Activated CD8-positive, alpha-beta T cell treated with anti-CD3 and anti-CD28 coated beads, Interleukin-2, amount 10 ng/mL, durations not matched to agents 7 days and 5 days (primary cell): ENCODE results near the gene RABGEF1. TPM values are rescaled to one million over a fixed set of nuclear protein-coding genes. Genes with fewer than 3 reads are reported as not detected.
"Not testable (repeated sequence)": the region's sequence is repeated elsewhere in the genome, so short reads cannot be mapped to it uniquely, and the experiment has no call there.

Source experiments
- ATAC-seq: fragments of 150-1000 bp; cut with Tn5 transposase; one replicate; pipeline ENCODE4 v1.10.0; 2021; ENCODE audit warnings: moderate library complexity
- CTCF ChIA-PET: fragments of 350-600 bp; sonication (Branson Sonifier 250); formaldehyde crosslinking; loops from one replicate; lab custom pipeline; 2021; ENCODE audit warnings: antibody characterized with exemption; lab: Charles Lee
- POLR2A ChIA-PET: fragments of 350-600 bp; sonication (Branson Sonifier 250); formaldehyde crosslinking; loops from one replicate; lab custom pipeline; 2021; ENCODE audit warnings: antibody characterized with exemption; lab: Charles Lee
- DNase-seq: peaks from one replicate; pipeline ENCODE4 v3.0.0-alpha.2; 2020
- H3K27ac Mint-ChIP-seq: one replicate; pipeline ENCODE4 v1.8.0; 2021; ENCODE audit warnings: mild to moderate bottlenecking, mixed read lengths
- H3K27me3 Mint-ChIP-seq: one replicate; pipeline ENCODE4 v1.8.0; 2021; ENCODE audit warnings: low read depth, mixed read lengths
- H3K36me3 Mint-ChIP-seq: one replicate; pipeline ENCODE4 v1.8.0; 2021; ENCODE audit warnings: low read depth, mixed read lengths
- H3K4me1 Mint-ChIP-seq: one replicate; pipeline ENCODE4 v1.8.0; 2021; ENCODE audit warnings: low read depth, mixed read lengths
- H3K4me3 Mint-ChIP-seq: one replicate; pipeline ENCODE4 v1.8.0; 2021; ENCODE audit warnings: mild to moderate bottlenecking, mixed read lengths
- H3K9me3 Mint-ChIP-seq: one replicate; pipeline ENCODE4 v1.8.0; 2022; ENCODE audit warnings: mixed read lengths; ENCODE audit not compliant: insufficient read depth
- total RNA-seq, 2 experiments: library from RNA; stranded (reverse); gene quantifications; one replicate each; pipeline ENCODE4 v1.2.3, GENCODE V29; 2021

RABGEF1 gene
- total RNA-seq, 2 experiments from 2014 or later, result 23.2 to 23.8 TPM

- Mint-ChIP-seq H3K4me3 (no peak overlapping the region), H3K4me1 (peaks cover 5% of the 10 kb centered on the region), H3K36me3 (peaks cover 50% of the 10 kb centered on the region), H3K27ac (no peak overlapping the region), H3K27me3 (no peaks in the 10 kb centered on the region), H3K9me3 (no peaks in the 10 kb centered on the region)
- POLR2A ChIA-PET, result no interaction called here
- ATAC-seq (no peak), DNase-seq (no peak)
- CTCF ChIA-PET, result no interaction called here
These were observed 41.0 kb downstream of the RABGEF1 start for GRCh38 chr7:66781408-66782090.

DNA sequence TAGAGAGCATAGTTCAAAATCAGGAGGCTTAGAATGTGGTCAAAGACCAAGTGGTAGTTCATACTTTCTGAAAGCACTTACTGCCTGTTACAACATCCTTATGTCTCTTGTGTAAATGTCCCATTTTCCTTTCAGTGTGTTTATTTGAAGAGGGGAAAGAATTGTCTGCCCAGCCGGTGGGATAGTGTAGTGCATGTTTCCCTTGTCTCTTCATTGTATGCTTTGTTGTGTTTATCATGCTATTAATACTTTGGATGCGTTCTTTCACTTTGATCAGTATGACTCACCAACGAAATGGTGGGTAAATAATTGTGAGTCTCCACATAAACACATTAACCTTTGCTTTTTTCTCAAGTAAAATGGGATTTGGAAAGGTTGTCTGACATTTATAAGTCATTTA is 42.3 kb downstream of the RABGEF1 start:
- H3K36me3 Mint-ChIP-seq, result peaks cover 51% of the 10 kb centered on the region
- H3K27me3 Mint-ChIP-seq, H3K4me3 Mint-ChIP-seq, DNase-seq, POLR2A ChIA-PET, ATAC-seq, H3K27ac Mint-ChIP-seq, CTCF ChIA-PET, H3K9me3 Mint-ChIP-seq, H3K4me1 Mint-ChIP-seq: not testable (repeated sequence)

DNA sequence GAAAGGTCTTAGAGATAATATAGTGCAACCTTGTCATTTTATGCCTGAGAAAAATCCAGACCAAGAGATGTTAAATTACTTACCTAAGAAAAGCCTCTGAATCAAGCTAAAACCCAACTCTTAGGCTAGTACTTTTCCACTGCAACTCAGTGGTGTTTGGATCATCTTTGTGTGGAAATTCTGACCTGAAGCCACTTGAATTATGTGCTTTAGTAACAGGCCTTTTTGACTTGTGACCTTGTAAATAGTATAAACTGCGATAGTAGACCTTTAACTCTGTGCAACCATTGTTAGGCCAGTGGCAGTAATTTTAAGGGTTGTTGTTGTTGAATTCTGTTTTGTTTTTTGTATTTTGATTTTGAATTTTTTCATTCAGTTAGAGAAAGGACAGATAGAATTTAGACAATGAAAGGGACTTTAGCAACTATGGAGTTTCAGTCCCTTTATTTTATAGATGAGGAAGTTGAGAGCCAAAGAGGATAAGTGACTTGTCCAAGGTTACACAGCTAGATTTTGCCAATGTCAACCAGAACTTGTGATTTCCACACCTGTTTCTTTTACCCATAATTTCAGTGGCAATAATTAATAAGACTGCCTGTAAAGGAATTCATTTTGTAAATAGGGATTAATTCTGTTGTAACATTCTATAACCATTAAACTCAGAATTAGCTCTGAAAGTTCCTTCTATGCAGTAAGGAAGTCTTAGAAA is 43.5 kb downstream of the RABGEF1 start:
- peaks cover 45% of the 10 kb centered on the region for H3K36me3 Mint-ChIP-seq
- POLR2A ChIA-PET, ATAC-seq, H3K4me3 Mint-ChIP-seq, H3K27me3 Mint-ChIP-seq, H3K4me1 Mint-ChIP-seq, CTCF ChIA-PET, DNase-seq, H3K9me3 Mint-ChIP-seq, H3K27ac Mint-ChIP-seq: not testable (repeated sequence)

DNA sequence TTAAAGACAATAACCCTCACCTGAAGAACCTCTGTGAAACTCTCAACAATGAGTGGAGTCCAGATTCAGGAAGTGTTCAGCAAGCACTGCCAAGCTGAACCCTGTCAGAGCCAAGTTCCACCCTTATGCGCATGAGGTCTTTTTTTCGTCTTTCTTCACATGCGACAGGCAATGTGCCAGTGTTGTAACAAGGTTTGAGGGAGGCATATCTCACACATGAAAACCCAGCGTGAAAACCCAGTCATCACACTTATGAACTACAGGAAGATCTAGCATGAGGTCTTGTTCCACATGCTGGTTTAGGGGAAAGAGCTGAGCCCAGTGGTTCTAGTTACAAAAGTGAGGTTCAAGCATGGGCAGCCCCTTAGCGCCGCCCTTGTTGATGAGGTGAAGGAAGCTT is 49.7 kb downstream of the RABGEF1 start:
- ATAC-seq, result no peak
- CTCF ChIA-PET, result interaction anchor here (1.7 kb wide), 1 partner anchor 233 kb away, joined by 4 read pairs; no protein-coding TSS in a partner anchor
- H3K4me1 Mint-ChIP-seq, result no peaks in the 10 kb centered on the region
- H3K36me3 Mint-ChIP-seq, result peaks cover 28% of the 10 kb centered on the region
- no peaks in the 10 kb centered on the region for H3K27me3 Mint-ChIP-seq
- no peak for DNase-seq
- H3K27ac Mint-ChIP-seq, result no peak overlapping the region
- no peak overlapping the region for H3K4me3 Mint-ChIP-seq
- POLR2A ChIA-PET, result no interaction called here
- H3K9me3 Mint-ChIP-seq, result no peaks in the 10 kb centered on the region

DNA sequence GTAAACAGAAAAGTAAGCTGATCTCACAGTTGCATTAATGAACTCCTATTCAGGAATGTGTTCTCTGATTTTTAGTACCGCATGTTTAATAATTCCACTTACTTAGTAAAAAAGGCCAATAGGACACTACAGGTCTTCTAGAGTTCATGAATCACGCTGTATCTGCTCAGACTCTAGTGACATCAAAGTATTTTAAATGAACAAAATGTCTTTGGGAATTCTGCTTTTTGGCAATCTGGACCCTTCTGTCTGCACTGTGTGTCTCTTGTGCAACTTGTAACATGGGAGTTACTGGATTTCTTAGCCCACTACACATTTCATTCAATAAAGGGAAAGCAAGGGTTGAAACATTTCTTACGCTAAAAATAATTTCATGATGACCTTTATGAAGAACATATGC is 50.2 kb downstream of the RABGEF1 start:
- ChIA-PET POLR2A (no interaction called here), CTCF (interaction anchor here (1.7 kb wide), 1 partner anchor 233 kb away, joined by 4 read pairs; no protein-coding TSS in a partner anchor)
- peaks cover 26% of the 10 kb centered on the region for H3K36me3 Mint-ChIP-seq
- H3K9me3 Mint-ChIP-seq, result no peaks in the 10 kb centered on the region
- H3K27me3 Mint-ChIP-seq, result no peaks in the 10 kb centered on the region
- no peaks in the 10 kb centered on the region for H3K4me1 Mint-ChIP-seq
- no peak for DNase-seq
- ATAC-seq, result no peak
- no peak overlapping the region for H3K27ac Mint-ChIP-seq
- no peak overlapping the region for H3K4me3 Mint-ChIP-seq

GRCh38 chr7:66800591-66800990 is 60.1 kb downstream of the RABGEF1 start:
- CTCF ChIA-PET, result no interaction called here

GRCh38 chr7:66804001-66804400 is 63.5 kb downstream of the RABGEF1 start:
- H3K27me3 Mint-ChIP-seq, result no peaks in the 10 kb centered on the region
- POLR2A ChIA-PET, result no interaction called here

More at GRCh38 chr7:66800591-66800990, 60.1 kb downstream of the RABGEF1 start:
- Mint-ChIP-seq H3K9me3 (no peaks in the 10 kb centered on the region), H3K4me1 (no peaks in the 10 kb centered on the region), H3K27ac (no peak overlapping the region), H3K27me3 (no peaks in the 10 kb centered on the region), H3K36me3 (peaks cover 47% of the 10 kb centered on the region), H3K4me3 (no peak overlapping the region)
- DNase-seq, result no peak
- no peak for ATAC-seq
- POLR2A ChIA-PET, result no interaction called here

DNA sequence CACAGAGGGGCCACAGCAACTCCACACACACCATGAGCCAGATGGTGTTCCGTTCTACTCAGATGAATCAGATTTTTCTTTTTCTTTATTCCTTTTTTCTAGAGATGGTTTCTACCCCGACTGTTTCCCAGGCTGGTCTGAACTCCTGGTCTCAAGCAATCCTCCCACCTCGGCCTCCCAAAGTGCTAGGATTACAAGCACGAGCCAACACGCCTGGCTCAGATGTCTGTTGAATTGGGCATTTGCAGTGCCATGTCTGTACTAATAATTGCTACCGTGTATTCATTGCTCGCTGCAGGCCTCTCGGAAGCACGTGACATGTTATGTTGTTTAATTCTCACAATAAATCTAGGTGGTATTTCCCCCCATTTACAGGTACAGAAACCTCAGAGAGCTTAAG is 67.2 kb downstream of the RABGEF1 start:
- DNase-seq, result no peak
- no peaks in the 10 kb centered on the region for H3K27me3 Mint-ChIP-seq
- H3K36me3 Mint-ChIP-seq, result peaks cover 39% of the 10 kb centered on the region
- ChIA-PET CTCF (no interaction called here), POLR2A (interaction anchor here (1.1 kb wide), 1 partner anchor 37 kb away, joined by 3 read pairs; no protein-coding TSS in a partner anchor)
- no peak for ATAC-seq
- H3K4me1 Mint-ChIP-seq, result no peaks in the 10 kb centered on the region
- no peak overlapping the region for H3K27ac Mint-ChIP-seq
- no peak overlapping the region for H3K4me3 Mint-ChIP-seq
- H3K9me3 Mint-ChIP-seq, result no peaks in the 10 kb centered on the region

More at GRCh38 chr7:66804001-66804400, 63.5 kb downstream of the RABGEF1 start:
- Mint-ChIP-seq H3K36me3 (peaks cover 50% of the 10 kb centered on the region), H3K4me3 (no peak overlapping the region), H3K4me1 (no peaks in the 10 kb centered on the region), H3K27ac (no peak overlapping the region), H3K9me3 (no peaks in the 10 kb centered on the region)
- ATAC-seq (no peak), DNase-seq (no peak)
- CTCF ChIA-PET, result no interaction called here

DNA sequence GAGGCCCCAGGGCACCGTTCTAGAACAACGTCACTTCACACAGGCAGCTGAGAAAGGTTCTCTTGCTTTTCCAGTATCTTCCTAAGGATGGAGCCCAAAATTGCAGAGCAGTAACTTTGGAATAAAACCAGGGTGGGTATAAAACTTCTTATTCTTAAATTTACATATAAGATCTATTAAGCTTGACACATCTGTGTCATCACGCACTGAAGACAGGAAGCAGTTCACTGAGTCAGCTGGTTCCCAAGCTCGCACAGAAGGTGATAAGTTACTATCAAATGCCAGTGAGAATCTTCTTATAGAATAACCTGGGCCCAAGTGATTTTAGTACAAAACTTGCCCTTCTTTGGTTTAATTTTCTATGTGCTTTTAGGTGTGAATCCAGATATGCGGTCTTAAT is 70.2 kb downstream of the RABGEF1 start:
- Mint-ChIP-seq H3K4me1 (no peaks in the 10 kb centered on the region), H3K9me3 (no peaks in the 10 kb centered on the region), H3K36me3 (peaks cover 29% of the 10 kb centered on the region), H3K27ac (no peak overlapping the region), H3K27me3 (no peaks in the 10 kb centered on the region), H3K4me3 (no peak overlapping the region)
- ATAC-seq (no peak), DNase-seq (no peak)
- ChIA-PET POLR2A (no interaction called here), CTCF (no interaction called here)

DNA sequence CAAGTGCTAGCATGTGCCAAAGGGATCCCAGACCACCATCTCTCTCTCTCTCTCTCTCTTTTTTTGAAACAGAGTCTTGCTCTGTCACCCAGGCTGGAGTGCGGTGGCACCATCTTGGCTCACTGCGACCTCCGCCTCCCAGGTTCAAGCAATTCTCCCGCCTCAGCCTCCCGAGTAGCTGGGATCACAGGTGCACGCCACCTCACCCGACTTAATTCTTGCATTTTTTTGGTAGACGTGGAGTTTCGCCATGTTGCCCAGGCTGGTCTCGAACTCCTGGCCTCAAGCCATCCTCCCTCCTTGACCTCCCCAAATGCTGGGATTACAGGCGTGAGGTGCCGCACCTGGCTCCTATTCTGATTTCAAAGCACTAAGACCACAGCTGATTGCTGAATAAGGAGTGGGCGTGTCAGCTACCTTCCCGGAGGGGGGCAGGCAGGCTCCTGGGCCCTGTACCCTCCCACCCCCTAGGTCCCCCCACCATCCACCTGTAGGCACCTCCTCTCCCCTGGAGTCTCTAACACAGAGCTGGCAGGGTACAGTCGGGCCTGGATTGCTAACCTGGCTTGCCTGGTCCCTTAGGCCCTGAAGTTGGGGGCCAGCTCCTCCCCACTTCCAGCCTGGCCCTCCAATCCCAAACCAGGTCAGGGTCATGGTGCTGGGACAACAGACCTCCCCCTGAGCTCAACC is 74.8 kb downstream of the RABGEF1 start:
- POLR2A ChIA-PET, H3K4me1 Mint-ChIP-seq, ATAC-seq, DNase-seq, H3K36me3 Mint-ChIP-seq, H3K9me3 Mint-ChIP-seq, H3K27ac Mint-ChIP-seq, CTCF ChIA-PET, H3K27me3 Mint-ChIP-seq, H3K4me3 Mint-ChIP-seq: not testable (repeated sequence)

GRCh38 chr7:66815951-66816350 is 75.4 kb downstream of the RABGEF1 start:
- ATAC-seq, result no peak
- H3K27me3 Mint-ChIP-seq, result no peaks in the 10 kb centered on the region

GRCh38 chr7:66816658-66817057 is 76.1 kb downstream of the RABGEF1 start:
- H3K9me3 Mint-ChIP-seq, POLR2A ChIA-PET, H3K4me1 Mint-ChIP-seq, H3K36me3 Mint-ChIP-seq, H3K4me3 Mint-ChIP-seq, CTCF ChIA-PET, H3K27me3 Mint-ChIP-seq, DNase-seq, H3K27ac Mint-ChIP-seq: not testable (repeated sequence)
- peak; percentile 11 for ATAC-seq

More at GRCh38 chr7:66815951-66816350, 75.4 kb downstream of the RABGEF1 start:
- POLR2A ChIA-PET, result no interaction called here
- Mint-ChIP-seq H3K4me3 (no peak overlapping the region), H3K27ac (no peak overlapping the region), H3K9me3 (no peaks in the 10 kb centered on the region), H3K4me1 (no peaks in the 10 kb centered on the region), H3K36me3 (peaks cover 3% of the 10 kb centered on the region)
- CTCF ChIA-PET, result no interaction called here
- no peak for DNase-seq
